ENCODE measurements around the gene KIF16B. TPM values are rescaled to one million over a fixed set of nuclear protein-coding genes. Genes with fewer than 3 reads are reported as not detected.

The KIF16B gene
- total RNA-seq, 4 donors from 2014 or later = 16.6 to 29.6 (median 20.2) TPM

DNA sequence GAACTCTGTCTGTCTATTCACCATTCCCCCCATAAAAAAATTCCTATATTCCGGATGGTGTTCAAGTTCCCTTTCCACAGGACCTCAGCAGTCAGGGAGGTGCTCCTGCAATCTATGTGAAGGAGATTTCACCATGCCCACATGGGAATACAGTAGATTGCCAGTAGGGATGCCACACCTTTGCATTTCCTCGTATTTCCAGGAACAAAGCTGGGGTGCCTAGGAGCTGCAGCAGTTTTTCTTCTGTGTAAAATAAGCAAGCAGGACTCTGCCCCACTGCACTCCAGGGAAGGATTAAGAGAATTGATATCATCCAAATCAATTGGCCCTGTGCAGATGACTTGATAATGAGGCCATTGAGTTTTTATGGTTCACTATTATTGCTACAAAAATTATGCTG, 7.4 kb upstream of the KIF16B start:
- Histone ChIP-seq H3K4me3 (no peak overlapping the region), H3K36me3 (no peaks in the 10 kb centered on the region), H3K27me3 (no peaks in the 10 kb centered on the region), H3K27ac (peak overlapping the region in 1 of 4 donors; percentile 17), H3K4me1 (peaks cover 0 to 22% (median 13%) of the 10 kb centered on the region in 3 donors), H3K9me3 (no peaks in the 10 kb centered on the region)
- intact Hi-C loops (cut with DNase I) = no loop called here
- TF ChIP-seq POLR2A (IDR thresholded peaks at IDR 0.05) = no peak
- no peak for TF ChIP-seq CTCF (IDR thresholded peaks at IDR 0.05)
- no peak for DNase-seq
- 27 to 39% methylated on average over 2 of the region's 2 CpGs for WGBS, 2 donors

DNA sequence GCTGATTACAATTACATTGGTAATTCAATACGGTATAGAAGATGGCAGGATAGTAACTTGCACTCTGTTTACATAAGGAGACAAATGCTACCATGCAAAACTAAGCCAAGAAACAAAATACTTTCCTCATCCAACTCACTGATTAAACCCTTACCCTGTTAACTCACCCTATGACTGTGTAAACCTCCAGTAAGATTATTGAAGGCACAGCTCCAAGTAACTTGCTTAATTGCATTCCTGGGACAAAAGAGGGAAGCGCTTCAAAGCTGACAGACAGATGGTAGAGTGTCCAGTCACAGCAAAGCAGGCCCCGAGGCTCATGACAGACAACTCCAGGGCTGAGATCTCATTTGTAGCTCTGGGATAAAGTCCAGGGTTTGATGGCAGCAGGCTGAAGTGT, 6.9 kb upstream of the KIF16B start:
- Histone ChIP-seq H3K27me3 (no peaks in the 10 kb centered on the region), H3K9me3 (no peaks in the 10 kb centered on the region), H3K4me1 (peaks cover 0 to 27% (median 13%) of the 10 kb centered on the region in 3 donors), H3K4me3 (no peak overlapping the region), H3K36me3 (no peaks in the 10 kb centered on the region), H3K27ac (peak overlapping the region in 1 of 4 donors; percentile 17)
- DNase-seq = no peak
- intact Hi-C loops (cut with DNase I) = no loop called here
- TF ChIP-seq POLR2A (IDR thresholded peaks at IDR 0.05) (no peak), CTCF (IDR thresholded peaks at IDR 0.05) (no peak)
- WGBS, 2 donors = 21 to 22% methylated on average over 3 of the region's 3 CpGs

- H3K36me3 ChIP-seq = no peaks in the 10 kb centered on the region
- H3K4me1 ChIP-seq = peaks cover 3 to 61% (median 24%) of the 10 kb centered on the region in 3 donors
- no peak overlapping the region for H3K4me3 ChIP-seq
- H3K9me3 ChIP-seq = no peaks in the 10 kb centered on the region
- TF ChIP-seq CTCF (IDR thresholded peaks at IDR 0.05) (no peak), POLR2A (IDR thresholded peaks at IDR 0.05) (no peak)
- H3K27me3 ChIP-seq = no peaks in the 10 kb centered on the region
- DNase-seq = no peak
- intact Hi-C loops (cut with DNase I) = no loop called here
- no peak overlapping the region for H3K27ac ChIP-seq
- WGBS, 2 donors = 84 to 97% methylated on average over 4 to 8 of the region's 8 CpGs
Measured at GRCh38 chr20:16576219-16576618, 3.0 kb upstream of the KIF16B start.

- peak overlapping the region; percentile 40 to 87 (median 60) for H3K4me3 ChIP-seq
- H3K36me3 ChIP-seq = no peaks in the 10 kb centered on the region
- 41 to 45% methylated on average over 18 of the region's 18 CpGs for WGBS, 2 donors
- no peaks in the 10 kb centered on the region for H3K9me3 ChIP-seq
- peak overlapping the region; percentile 67 to 86 (median 76) for H3K27ac ChIP-seq
- no peak for DNase-seq
- intact Hi-C loops (cut with DNase I) = no loop called here
- H3K4me1 ChIP-seq = peaks cover 3 to 61% (median 24%) of the 10 kb centered on the region in 3 donors
- TF ChIP-seq POLR2A (IDR thresholded peaks at IDR 0.05) (no peak), CTCF (IDR thresholded peaks at IDR 0.05) (no peak)
- H3K27me3 ChIP-seq = no peaks in the 10 kb centered on the region
Measured at GRCh38 chr20:16575390-16576140, 2.3 kb upstream of the KIF16B start.

DNA sequence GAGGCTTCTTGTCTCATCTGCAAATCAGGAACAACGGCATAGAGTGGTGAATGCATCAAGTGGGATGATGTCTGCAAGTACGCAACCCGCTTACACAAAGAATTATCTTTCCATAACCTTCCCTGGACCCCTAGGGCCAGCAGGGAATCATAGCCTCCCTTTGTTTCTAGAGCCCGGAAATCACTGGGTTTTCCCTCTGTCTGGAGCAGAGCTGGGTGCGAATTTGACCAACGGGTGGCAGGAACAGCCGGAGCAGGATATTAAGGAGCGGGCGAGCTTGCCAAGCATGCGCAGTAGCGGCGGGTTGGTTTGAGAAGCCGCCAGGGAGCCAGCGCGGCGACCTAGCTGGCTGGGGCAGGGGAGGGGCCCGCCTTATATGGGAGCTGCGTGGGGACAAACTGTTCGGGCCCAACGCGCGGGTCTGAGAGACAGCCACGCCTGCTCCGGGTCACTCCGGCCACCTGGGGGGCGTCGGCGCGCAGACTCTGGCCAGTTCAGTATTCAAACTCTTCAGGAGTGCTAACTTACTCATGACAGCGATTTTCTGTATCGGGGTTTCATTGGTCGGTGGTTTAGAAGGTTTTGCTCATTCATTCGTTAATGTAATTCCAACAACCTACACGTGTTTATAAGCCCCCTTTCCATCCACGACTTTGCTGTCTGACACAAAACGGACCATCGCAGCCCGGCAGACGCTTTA, 1.6 kb upstream of the KIF16B start:
- no peaks in the 10 kb centered on the region for H3K9me3 ChIP-seq
- H3K27me3 ChIP-seq = no peaks in the 10 kb centered on the region
- peaks cover 3 to 61% (median 17%) of the 10 kb centered on the region in 3 donors for H3K4me1 ChIP-seq
- intact Hi-C loops (cut with DNase I) = no loop called here
- peak; percentile 41 for DNase-seq
- H3K27ac ChIP-seq = peak overlapping the region; percentile 67 to 86 (median 76)
- peak overlapping the region; percentile 40 to 87 (median 60) for H3K4me3 ChIP-seq
- TF ChIP-seq POLR2A (IDR thresholded peaks at IDR 0.05) (peak in 1 of 4 donors; percentile 30), CTCF (IDR thresholded peaks at IDR 0.05) (no peak)
- H3K36me3 ChIP-seq = no peaks in the 10 kb centered on the region
- WGBS, 2 donors = 12 to 17% methylated on average over 14 to 20 of the region's 39 CpGs
